Endothelial cell of umbilical vein (primary cell): ENCODE results near the gene OAS3. TPM values are rescaled to one million over a fixed set of nuclear protein-coding genes. Genes with fewer than 3 reads are reported as not detected.

Source experiments
- BruUV-seq: library from RNA; stranded (reverse); fragments of 400-500 nt; replicated peaks from 2 replicates; lab custom pipeline; 2021; lab: Mats Ljungman, UMichigan
- CTCF ChIA-PET: fragments of 300-600, 350-600 bp; sonication (Branson Sonifier 250); formaldehyde crosslinking; loops from one replicate; lab custom pipeline; 2021; ENCODE audit warnings: antibody characterized with exemption, inconsistent platforms; lab: Charles Lee
- POLR2A ChIA-PET: fragments of 300-600, 350-600 bp; sonication (Branson Sonifier 250); formaldehyde crosslinking; loops from one replicate; lab custom pipeline; 2021; ENCODE audit warnings: antibody characterized with exemption, inconsistent platforms; lab: Charles Lee
- DNase-seq: peaks from one replicate; pipeline ENCODE4 v3.0.0-alpha.2; 2011; ENCODE audit warnings: low read depth, low spot score
- FAIRE-seq: peaks from 2 replicates; lab custom pipeline; 2011; peaks lifted over from hg19 to GRCh38; lab: Jason Lieb, UNC
- H2AFZ ChIP-seq: 2 replicates; pipeline ENCODE4 v1.6.0; 2012; ENCODE audit warnings: low read depth, low read length, control low read depth, inconsistent platforms
- H3K27ac ChIP-seq: 2 replicates; pipeline ENCODE4 v1.5.1; 2011; ENCODE audit warnings: low read depth, mild to moderate bottlenecking, control low read depth, low read length, moderate library complexity; ENCODE audit not compliant: insufficient read depth
- H3K27me3 ChIP-seq, 2 experiments: 2 replicates each; pipeline versions ENCODE4 v1.6.0 to v1.6.1; 2011; ENCODE audit warnings: low read length in 2 of 2, mixed read lengths in 1 of 2; ENCODE audit not compliant: control insufficient read depth in 2 of 2, insufficient read depth in 2 of 2
- H3K36me3 ChIP-seq, 2 experiments: 2 replicates in 1 of 2; 3 replicates in 1 of 2; pipeline ENCODE4 v1.5.1; 2011; ENCODE audit warnings: low read length in 2 of 2, mild to moderate bottlenecking in 1 of 2, moderate library complexity in 1 of 2; ENCODE audit not compliant: control insufficient read depth in 2 of 2, insufficient read depth in 2 of 2; ENCODE audit errors: extremely low read depth in 1 of 2
- H3K4me1 ChIP-seq: 3 replicates; pipeline ENCODE4 v1.5.1; 2011; ENCODE audit warnings: mild to moderate bottlenecking, low read length; ENCODE audit not compliant: control insufficient read depth, insufficient read depth; ENCODE audit errors: extremely low read depth
- H3K4me2 ChIP-seq: 2 replicates; pipeline ENCODE4 v1.6.1; 2011; ENCODE audit warnings: low read length, control low read depth, mixed read lengths; ENCODE audit not compliant: insufficient read depth
- H3K4me3 ChIP-seq, 3 experiments: fragments of 200-600 bp in 1 of 3; sonication (generic), shearing (Covaris generic) in 1 of 3; replicated peaks in 1 of 3; 2 replicates each; pipeline ENCODE4 v1.5.1; 2011 to 2016; ENCODE audit warnings: control low read depth in 3 of 3, low read length in 3 of 3, mild to moderate bottlenecking in 2 of 3, inconsistent platforms in 1 of 3, low read depth in 1 of 3, moderate library complexity in 1 of 3; ENCODE audit not compliant: insufficient read depth in 1 of 3
- H3K79me2 ChIP-seq: 2 replicates; pipeline ENCODE4 v1.6.0; 2012; ENCODE audit warnings: low read length, inconsistent platforms; ENCODE audit not compliant: control insufficient read depth, insufficient read depth
- H3K9ac ChIP-seq: replicated peaks from 2 replicates; pipeline ENCODE3; 2011; ENCODE audit warnings: low read length, control low read depth; ENCODE audit not compliant: insufficient read depth; ENCODE audit errors: extremely low read depth
- H3K9me1 ChIP-seq: replicated peaks from 3 replicates; pipeline ENCODE4 v1.6.0; 2011; ENCODE audit warnings: mild to moderate bottlenecking, low read length; ENCODE audit not compliant: control insufficient read depth, insufficient read depth; ENCODE audit errors: extremely low read depth
- H3K9me3 ChIP-seq: replicated peaks from 2 replicates; pipeline ENCODE4 v1.5.1; 2012; ENCODE audit warnings: low read length, inconsistent platforms; ENCODE audit not compliant: control insufficient read depth, insufficient read depth
- H4K20me1 ChIP-seq: replicated peaks from 2 replicates; pipeline ENCODE3; 2011; ENCODE audit warnings: mild to moderate bottlenecking, low read length; ENCODE audit not compliant: control insufficient read depth, insufficient read depth; ENCODE audit errors: extremely low read depth
- CTCF ChIP-seq, 2 donors: IDR thresholded peaks; 1 replicate in 1 of 2; 2 replicates in 1 of 2; pipeline ENCODE4 v1.5.1; 2011; ENCODE audit warnings: low read length in 2 of 2, mild to moderate bottlenecking in 2 of 2, moderate library complexity in 2 of 2, control low read depth in 1 of 2, inconsistent platforms in 1 of 2, low read depth in 1 of 2; ENCODE audit not compliant: insufficient read depth in 1 of 2; ENCODE audit errors: extremely low read depth in 1 of 2
- EZH2 ChIP-seq: IDR thresholded peaks from 2 replicates; pipeline ENCODE4 v1.6.1; 2012; ENCODE audit warnings: borderline replicate concordance, low read depth, mild to moderate bottlenecking, moderate library complexity, low read length, inconsistent platforms; ENCODE audit not compliant: severe bottlenecking
- FOS ChIP-seq: IDR thresholded peaks from 2 replicates; pipeline ENCODE4 v1.6.1; 2011; ENCODE audit warnings: mild to moderate bottlenecking, low read length, moderate library complexity, borderline replicate concordance; ENCODE audit not compliant: insufficient read depth
- GATA2 ChIP-seq: IDR thresholded peaks from 2 replicates; pipeline ENCODE4 v1.7.0; 2011; ENCODE audit warnings: low read depth, mild to moderate bottlenecking, moderate library complexity, mixed read lengths, low read length; ENCODE audit not compliant: insufficient read length, insufficient read depth
- JUN ChIP-seq: IDR thresholded peaks from 2 replicates; pipeline ENCODE4 v1.6.1; 2011; ENCODE audit warnings: borderline replicate concordance, low read depth; ENCODE audit not compliant: insufficient read length, insufficient read depth
- MAX ChIP-seq: IDR thresholded peaks from 2 replicates; pipeline ENCODE4 v1.6.1; 2011; ENCODE audit not compliant: insufficient read depth, insufficient read length
- MYC ChIP-seq: IDR thresholded peaks from one replicate; pipeline ENCODE4 v1.6.1; 2011; ENCODE audit warnings: mild to moderate bottlenecking, low read depth, low read length
- POLR2A ChIP-seq: IDR thresholded peaks from 2 replicates; pipeline ENCODE4 v1.6.1; 2012; ENCODE audit warnings: low read depth, mild to moderate bottlenecking, control low read depth, low read length
- POLR2AphosphoS5 ChIP-seq: IDR thresholded peaks from 2 replicates; pipeline ENCODE4 v1.6.1; 2012; ENCODE audit warnings: low read depth, mild to moderate bottlenecking, control low read depth, low read length, moderate library complexity; ENCODE audit not compliant: insufficient read depth
- dilution Hi-C: fragments of 300-500 bp; cut with MboI; formaldehyde crosslinking; loops from one replicate; pipeline ENCODE4 v1.15.0; 2019; ENCODE audit warnings: low sequenced_read_pairs; ENCODE audit not compliant: extremely low pct_ligation_motif_present
- intact Hi-C: fragments of 100-400 bp; cut with micrococcal nuclease; formaldehyde crosslinking; loops from one replicate; pipeline ENCODE4 v1.10.0; 2022
- polyA plus RNA-seq, 4 experiments: library from polyadenylated mRNA; depleted of rRNA in 3 of 4; stranded (reverse) in 3 of 4; unstranded in 1 of 4; fragments of >200 nt; gene quantifications; 2 replicates each; pipeline versions ENCODE4 v1.2.1 to v1.2.3, GENCODE V29; 2011 to 2012; ENCODE audit warnings: missing spikeins in 1 of 4
- total RNA-seq: library from RNA; stranded (reverse); gene quantifications from 2 replicates; pipeline ENCODE4 v1.2.3, GENCODE V29; 2021

Gene OAS3
- total and polyA plus RNA-seq, 2 donors (not counting 3 experiments of a cell fraction or from before 2014, with no cell fraction given), result 13.1 to 19.8 TPM

- H3K4me2 ChIP-seq, result no peak overlapping the region
- dilution Hi-C loops, result no loop called here
- no peak for FAIRE-seq
These were observed 1.6 kb downstream of the OAS3 start for GRCh38 chr12:112939761-112940381.

More at GRCh38 chr12:112939761-112940381, 1.6 kb downstream of the OAS3 start:
- no peak for DNase-seq
- H3K27ac ChIP-seq, result no peak overlapping the region
- BruUV-seq, result no TSS peak
- no peaks in the 10 kb centered on the region for H3K9me1 ChIP-seq
- no peaks in the 10 kb centered on the region for H4K20me1 ChIP-seq
- H3K27me3 ChIP-seq, result no peaks in the 10 kb centered on the region
- POLR2A ChIA-PET, result no interaction called here
- H3K9ac ChIP-seq, result no peak overlapping the region
- intact Hi-C loops, result no loop called here
- H3K4me1 ChIP-seq, result peaks cover 5% of the 10 kb centered on the region
- H3K79me2 ChIP-seq, result no peaks in the 10 kb centered on the region
- no peak overlapping the region for H3K4me3 ChIP-seq
- CTCF ChIA-PET, result interaction anchor here (0.8 kb wide), 1 partner anchor 39 kb away, joined by 3 read pairs; no protein-coding TSS in a partner anchor
- TF ChIP-seq POLR2AphosphoS5, result no peak
- no peak for TF ChIP-seq FOS
- TF ChIP-seq EZH2, result no peak
- TF ChIP-seq JUN, result no peak
- no peak for TF ChIP-seq MAX
- TF ChIP-seq GATA2, result no peak
- no peak for TF ChIP-seq MYC
- no peak for TF ChIP-seq POLR2A
- no peak for TF ChIP-seq CTCF (IDR thresholded peaks at IDR 0.05; ENCODE audit: extremely low read depth in 1 of 2, insufficient read depth in 1 of 2, low read depth in 1 of 2, low read length in 2 of 2)
- no peaks in the 10 kb centered on the region for H3K9me3 ChIP-seq
- H2AFZ ChIP-seq, result no peak overlapping the region
- H3K36me3 ChIP-seq, result no peaks in the 10 kb centered on the region
